Astrocyte (in vitro differentiated cells and primary cell): ENCODE measurements around the gene RRBP1. TPM values are rescaled to one million over a fixed set of nuclear protein-coding genes. Genes with fewer than 3 reads are reported as not detected.

Experiments used
- DNase-seq: peaks from one replicate; pipeline ENCODE4 v3.0.0-alpha.2; 2010; ENCODE audit warnings: low read depth
- FAIRE-seq: peaks from 2 replicates; lab custom pipeline; 2011; peaks lifted over from hg19 to GRCh38; lab: Jason Lieb, UNC
- H2AFZ ChIP-seq: 2 replicates; pipeline ENCODE4 v1.6.0; 2012; ENCODE audit warnings: low read depth, low read length, inconsistent platforms
- H3K27ac ChIP-seq: 2 replicates; pipeline ENCODE4 v1.5.1; 2011; ENCODE audit warnings: low read depth, low read length, inconsistent platforms
- H3K27me3 ChIP-seq: 2 replicates; pipeline ENCODE4 v1.6.0; 2011; ENCODE audit warnings: low read length, inconsistent platforms; ENCODE audit not compliant: insufficient read depth
- H3K36me3 ChIP-seq: 2 replicates; pipeline ENCODE4 v1.5.1; 2011; ENCODE audit warnings: low read length, inconsistent platforms; ENCODE audit not compliant: insufficient read depth
- H3K4me1 ChIP-seq: 2 replicates; pipeline ENCODE4 v1.5.1; 2011; ENCODE audit warnings: low read length, inconsistent platforms; ENCODE audit not compliant: insufficient read depth
- H3K4me2 ChIP-seq: 2 replicates; pipeline ENCODE4 v1.6.0; 2012; ENCODE audit warnings: low read length, inconsistent platforms
- H3K4me3 ChIP-seq: 2 replicates; pipeline ENCODE4 v1.5.1; 2011; ENCODE audit warnings: low read depth, mild to moderate bottlenecking, low read length, inconsistent platforms; ENCODE audit not compliant: insufficient read depth
- H3K79me2 ChIP-seq: 2 replicates; pipeline ENCODE4 v1.6.0; 2012; ENCODE audit warnings: mild to moderate bottlenecking, low read length, inconsistent platforms; ENCODE audit not compliant: insufficient read depth
- H3K9ac ChIP-seq: 2 replicates; pipeline ENCODE4 v1.6.0; 2012; ENCODE audit warnings: mild to moderate bottlenecking, low read length, inconsistent platforms
- H3K9me3 ChIP-seq: 2 replicates; pipeline ENCODE4 v1.5.1; 2012; ENCODE audit warnings: low read depth, mild to moderate bottlenecking, low read length, inconsistent platforms; ENCODE audit not compliant: insufficient read depth
- H4K20me1 ChIP-seq: 2 replicates; pipeline ENCODE4 v1.6.0; 2012; ENCODE audit warnings: low read length, inconsistent platforms; ENCODE audit not compliant: insufficient read depth
- H3K27ac Mint-ChIP-seq: one replicate; pipeline ENCODE4 v1.8.0; 2021; ENCODE audit warnings: mild to moderate bottlenecking, mixed read lengths; ENCODE audit not compliant: unreplicated experiment
- H3K27me3 Mint-ChIP-seq: one replicate; pipeline ENCODE4 v1.8.0; 2021; ENCODE audit warnings: low read depth, mixed read lengths; ENCODE audit not compliant: unreplicated experiment
- H3K36me3 Mint-ChIP-seq: one replicate; pipeline ENCODE4 v1.8.0; 2021; ENCODE audit warnings: low read depth, mixed read lengths; ENCODE audit not compliant: unreplicated experiment
- H3K4me1 Mint-ChIP-seq: one replicate; pipeline ENCODE4 v1.8.0; 2021; ENCODE audit warnings: low read depth, mixed read lengths; ENCODE audit not compliant: unreplicated experiment
- H3K4me3 Mint-ChIP-seq: one replicate; pipeline ENCODE4 v1.8.0; 2021; ENCODE audit warnings: mild to moderate bottlenecking, moderate library complexity, mixed read lengths; ENCODE audit not compliant: unreplicated experiment
- H3K9me3 Mint-ChIP-seq: one replicate; pipeline ENCODE4 v1.8.0; 2021; ENCODE audit warnings: mild to moderate bottlenecking, mixed read lengths; ENCODE audit not compliant: unreplicated experiment
- EZH2 ChIP-seq: IDR thresholded peaks from 2 replicates; pipeline ENCODE4 v1.6.1; 2012; ENCODE audit warnings: mild to moderate bottlenecking, low read length, inconsistent platforms; ENCODE audit not compliant: insufficient read depth
- total RNA-seq: library from RNA; stranded (reverse); gene quantifications from 2 replicates; pipeline ENCODE4 v1.2.1, GENCODE V29; 2021
- TF ChIP-seq, protein P1 (sequence below): IDR thresholded peaks from 2 replicates; pipeline ENCODE4 v1.5.1; 2011; ENCODE audit warnings: low read depth, mild to moderate bottlenecking, inconsistent platforms, low read length, moderate library complexity; ENCODE audit not compliant: insufficient read depth

Gene RRBP1
- total RNA-seq, 1 donor from 2014 or later: 347 TPM

DNA sequence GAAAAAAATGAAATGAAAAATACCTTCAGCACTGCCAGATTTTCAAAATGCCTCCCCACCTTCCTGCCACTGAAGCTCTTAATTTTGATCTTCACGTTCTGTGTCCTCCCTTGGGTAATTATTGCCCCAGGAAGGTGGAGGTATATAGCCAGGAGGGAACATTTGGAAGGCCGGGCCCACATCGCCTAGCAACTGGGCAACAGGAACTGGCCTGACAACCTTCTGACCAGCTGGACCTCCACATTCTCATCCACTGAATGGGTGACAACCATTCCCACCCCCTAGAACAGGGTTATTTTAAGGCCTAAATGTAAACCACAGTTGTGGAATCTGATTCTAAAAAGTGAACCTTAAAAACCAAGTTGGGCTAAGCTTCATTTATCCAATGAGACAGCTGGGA is 3.2 kb downstream of the RRBP1 start:
- peaks cover 73% of the 10 kb centered on the region for H3K79me2 ChIP-seq
- no peak overlapping the region for H2AFZ ChIP-seq
- H3K4me3 ChIP-seq: no peak overlapping the region
- H4K20me1 ChIP-seq: peaks cover 70% of the 10 kb centered on the region
- H3K27ac ChIP-seq: no peak overlapping the region
- H3K4me1 ChIP-seq: peaks cover 24% of the 10 kb centered on the region
- Mint-ChIP-seq H3K27ac (peak overlapping the region; percentile 62), H3K27me3 (peaks cover 3% of the 10 kb centered on the region), H3K36me3 (peaks cover 19% of the 10 kb centered on the region), H3K9me3 (no peaks in the 10 kb centered on the region), H3K4me3 (peak overlapping the region; percentile 58), H3K4me1 (peaks cover 48% of the 10 kb centered on the region)
- TF ChIP-seq, protein P1, sequence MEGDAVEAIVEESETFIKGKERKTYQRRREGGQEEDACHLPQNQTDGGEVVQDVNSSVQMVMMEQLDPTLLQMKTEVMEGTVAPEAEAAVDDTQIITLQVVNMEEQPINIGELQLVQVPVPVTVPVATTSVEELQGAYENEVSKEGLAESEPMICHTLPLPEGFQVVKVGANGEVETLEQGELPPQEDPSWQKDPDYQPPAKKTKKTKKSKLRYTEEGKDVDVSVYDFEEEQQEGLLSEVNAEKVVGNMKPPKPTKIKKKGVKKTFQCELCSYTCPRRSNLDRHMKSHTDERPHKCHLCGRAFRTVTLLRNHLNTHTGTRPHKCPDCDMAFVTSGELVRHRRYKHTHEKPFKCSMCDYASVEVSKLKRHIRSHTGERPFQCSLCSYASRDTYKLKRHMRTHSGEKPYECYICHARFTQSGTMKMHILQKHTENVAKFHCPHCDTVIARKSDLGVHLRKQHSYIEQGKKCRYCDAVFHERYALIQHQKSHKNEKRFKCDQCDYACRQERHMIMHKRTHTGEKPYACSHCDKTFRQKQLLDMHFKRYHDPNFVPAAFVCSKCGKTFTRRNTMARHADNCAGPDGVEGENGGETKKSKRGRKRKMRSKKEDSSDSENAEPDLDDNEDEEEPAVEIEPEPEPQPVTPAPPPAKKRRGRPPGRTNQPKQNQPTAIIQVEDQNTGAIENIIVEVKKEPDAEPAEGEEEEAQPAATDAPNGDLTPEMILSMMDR: no peak
- no peak for TF ChIP-seq EZH2
- peak overlapping the region; percentile 99 for H3K4me2 ChIP-seq
- FAIRE-seq (no peak), DNase-seq (no peak)
- no peaks in the 10 kb centered on the region for H3K9me3 ChIP-seq
- H3K27me3 ChIP-seq: peaks cover 5% of the 10 kb centered on the region
- H3K36me3 ChIP-seq: peaks cover 48% of the 10 kb centered on the region
- H3K9ac ChIP-seq: no peak overlapping the region

DNA sequence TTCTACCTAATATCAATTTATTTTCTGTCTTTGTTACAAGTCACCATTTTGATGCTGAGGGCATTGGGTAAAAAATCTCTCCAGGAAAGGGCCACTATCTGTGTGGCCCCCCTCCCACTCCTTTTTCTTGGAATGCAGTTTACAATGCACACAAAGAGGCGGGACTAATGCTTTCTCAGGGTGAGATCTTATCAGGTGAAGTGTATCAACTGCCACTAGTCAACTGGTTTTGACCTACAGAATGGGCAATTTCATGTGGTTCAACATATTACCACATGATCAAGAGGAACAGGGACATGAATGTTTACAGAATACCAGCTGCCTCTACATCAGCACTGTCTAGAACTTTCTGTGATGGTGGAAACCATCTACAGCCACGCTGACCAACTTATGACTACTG is 3.7 kb downstream of the RRBP1 start:
- peaks cover 22% of the 10 kb centered on the region for H3K36me3 Mint-ChIP-seq
- TF ChIP-seq EZH2: no peak
- TF ChIP-seq, protein P1: no peak
- peaks cover 79% of the 10 kb centered on the region for H3K79me2 ChIP-seq
- no peaks in the 10 kb centered on the region for H3K9me3 ChIP-seq
- H3K27me3 Mint-ChIP-seq: no peaks in the 10 kb centered on the region
- H3K9ac ChIP-seq: no peak overlapping the region
- peaks cover 49% of the 10 kb centered on the region for H3K36me3 ChIP-seq
- H3K4me3 ChIP-seq: no peak overlapping the region
- H4K20me1 ChIP-seq: peaks cover 76% of the 10 kb centered on the region
- no peaks in the 10 kb centered on the region for H3K9me3 Mint-ChIP-seq
- no peak overlapping the region for H3K4me2 ChIP-seq
- peaks cover 49% of the 10 kb centered on the region for H3K4me1 Mint-ChIP-seq
- peak overlapping the region; percentile 54 for H3K4me3 Mint-ChIP-seq
- H3K27ac Mint-ChIP-seq: no peak overlapping the region
- FAIRE-seq (no peak), DNase-seq (no peak)
- H3K4me1 ChIP-seq: peaks cover 24% of the 10 kb centered on the region
- H3K27ac ChIP-seq: no peak overlapping the region
- H3K27me3 ChIP-seq: no peaks in the 10 kb centered on the region
- H2AFZ ChIP-seq: no peak overlapping the region

DNA sequence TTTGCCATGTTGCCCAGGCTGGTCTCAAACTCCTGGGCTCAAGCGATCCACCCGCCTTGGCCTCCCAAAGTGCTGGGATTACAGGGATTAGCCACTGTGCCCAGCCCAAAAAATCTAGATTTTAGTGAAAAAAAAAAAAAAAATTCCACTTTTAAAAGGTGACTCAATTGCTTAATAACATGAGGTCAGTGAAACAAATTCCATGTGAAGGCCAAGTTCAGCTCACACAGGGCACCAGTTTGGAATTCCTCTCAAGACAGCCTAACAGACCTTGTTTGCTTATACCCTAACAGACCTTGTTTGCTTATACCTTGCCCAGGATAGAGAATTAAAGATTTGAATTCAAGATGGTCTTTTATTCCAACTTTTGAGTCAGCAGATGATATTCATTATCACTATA is 5.1 kb downstream of the RRBP1 start:
- no peaks in the 10 kb centered on the region for H3K27me3 ChIP-seq
- Mint-ChIP-seq H3K9me3 (no peaks in the 10 kb centered on the region), H3K27ac (peak overlapping the region; percentile 66), H3K4me1 (peaks cover 55% of the 10 kb centered on the region), H3K4me3 (no peak overlapping the region), H3K36me3 (peaks cover 22% of the 10 kb centered on the region), H3K27me3 (no peaks in the 10 kb centered on the region)
- H3K79me2 ChIP-seq: peaks cover 93% of the 10 kb centered on the region
- H3K4me2 ChIP-seq: no peak overlapping the region
- DNase-seq (no peak), FAIRE-seq (no peak)
- no peak for TF ChIP-seq EZH2
- TF ChIP-seq, protein P1: no peak
- no peak overlapping the region for H3K4me3 ChIP-seq
- H2AFZ ChIP-seq: no peak overlapping the region
- H3K9me3 ChIP-seq: no peaks in the 10 kb centered on the region
- H3K27ac ChIP-seq: no peak overlapping the region
- H3K9ac ChIP-seq: no peak overlapping the region
- H4K20me1 ChIP-seq: peaks cover 90% of the 10 kb centered on the region
- peaks cover 18% of the 10 kb centered on the region for H3K4me1 ChIP-seq
- peaks cover 60% of the 10 kb centered on the region for H3K36me3 ChIP-seq
